GM19035 (cell line): Measurements from ENCODE around the gene HDC.

Experiments used
- ATAC-seq: cut with Tn5 transposase; IDR thresholded peaks from one replicate; pipeline ENCODE4 v1.9.1; 2021; ENCODE audit not compliant: unreplicated experiment

The HDC gene, protein sequence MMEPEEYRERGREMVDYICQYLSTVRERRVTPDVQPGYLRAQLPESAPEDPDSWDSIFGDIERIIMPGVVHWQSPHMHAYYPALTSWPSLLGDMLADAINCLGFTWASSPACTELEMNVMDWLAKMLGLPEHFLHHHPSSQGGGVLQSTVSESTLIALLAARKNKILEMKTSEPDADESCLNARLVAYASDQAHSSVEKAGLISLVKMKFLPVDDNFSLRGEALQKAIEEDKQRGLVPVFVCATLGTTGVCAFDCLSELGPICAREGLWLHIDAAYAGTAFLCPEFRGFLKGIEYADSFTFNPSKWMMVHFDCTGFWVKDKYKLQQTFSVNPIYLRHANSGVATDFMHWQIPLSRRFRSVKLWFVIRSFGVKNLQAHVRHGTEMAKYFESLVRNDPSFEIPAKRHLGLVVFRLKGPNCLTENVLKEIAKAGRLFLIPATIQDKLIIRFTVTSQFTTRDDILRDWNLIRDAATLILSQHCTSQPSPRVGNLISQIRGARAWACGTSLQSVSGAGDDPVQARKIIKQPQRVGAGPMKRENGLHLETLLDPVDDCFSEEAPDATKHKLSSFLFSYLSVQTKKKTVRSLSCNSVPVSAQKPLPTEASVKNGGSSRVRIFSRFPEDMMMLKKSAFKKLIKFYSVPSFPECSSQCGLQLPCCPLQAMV

DNA sequence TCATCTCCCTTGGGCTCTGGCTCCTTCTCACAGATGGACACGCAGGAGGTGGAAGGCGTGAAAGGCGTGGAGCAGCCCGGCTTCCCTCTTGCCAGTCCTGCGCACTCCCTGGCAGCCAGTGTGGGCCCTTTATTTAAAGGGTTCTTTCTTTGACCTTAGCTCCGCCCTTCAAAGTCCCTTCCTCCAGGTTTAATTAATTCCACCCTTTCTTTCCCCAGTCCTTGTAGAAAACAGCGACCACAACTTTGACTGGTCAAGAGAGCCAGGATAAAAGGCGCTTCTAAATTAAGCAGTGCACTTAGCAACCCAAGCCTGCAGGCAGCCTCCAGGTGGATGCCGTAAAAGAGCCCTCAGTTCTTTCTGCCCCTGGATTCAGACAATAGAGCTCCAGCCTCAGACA is at the start of gene HDC:
Gene HDC (minus strand): TSS at position 107 of the 400 bp plus-strand sequence. CDS start 103 bp downstream, at position 4.
- ATAC-seq, result no peak

DNA sequence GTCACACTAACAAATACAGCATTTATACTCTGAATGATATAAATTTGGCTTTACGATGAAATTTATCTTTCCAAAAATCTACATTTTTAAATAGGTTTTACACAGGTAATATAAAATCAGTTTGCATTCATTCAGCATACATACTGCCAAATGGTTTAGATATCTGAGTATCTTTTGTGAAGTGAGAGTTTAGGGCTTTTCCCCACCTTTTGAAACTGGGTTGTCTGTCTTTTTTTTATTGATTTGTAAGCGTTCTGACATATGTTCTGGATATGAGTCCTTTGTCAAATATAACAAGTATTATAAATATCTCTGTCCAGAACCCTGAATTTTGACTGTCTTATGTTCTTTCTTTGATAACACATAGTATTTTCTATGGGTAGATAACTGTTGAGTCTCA is 47.1 kb upstream of the HDC start:
- no peak for ATAC-seq

DNA sequence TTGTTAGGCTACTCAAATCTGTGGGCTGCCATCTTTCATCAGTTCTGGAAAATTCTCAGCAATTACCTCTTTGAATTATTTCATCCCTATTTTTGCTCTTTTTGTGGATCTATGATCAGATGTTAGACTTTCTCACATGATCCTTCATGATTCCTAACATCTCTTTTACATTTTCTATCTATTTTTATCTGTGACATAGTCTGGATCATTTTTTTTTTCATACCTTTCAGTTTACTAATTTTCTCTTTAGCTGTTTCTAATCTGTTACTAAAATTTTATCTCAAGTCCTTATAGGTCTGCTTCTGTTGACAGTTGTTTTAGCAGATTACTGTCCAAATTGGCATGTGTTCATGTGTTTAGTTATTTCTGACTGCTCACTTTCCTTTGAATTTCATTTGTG is 42.3 kb upstream of the HDC start:
- no peak for ATAC-seq

DNA sequence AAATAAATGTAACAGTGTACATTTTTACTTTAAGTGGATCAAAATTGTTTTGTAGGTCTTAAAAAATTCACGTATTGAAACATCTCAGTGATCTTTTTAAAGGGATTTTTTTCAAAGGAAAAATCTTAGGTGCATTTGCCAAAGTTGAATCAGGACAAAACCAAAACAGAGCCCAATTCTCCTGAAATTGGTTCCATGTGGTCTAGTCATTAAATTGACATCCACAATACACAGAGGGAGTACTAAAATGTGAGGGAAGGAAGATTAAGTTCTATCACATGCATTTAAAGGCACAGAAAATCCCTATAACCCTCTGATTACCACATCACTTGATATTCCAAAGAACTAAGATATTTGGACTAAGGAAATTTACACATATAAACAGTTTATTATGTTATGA is 39.3 kb upstream of the HDC start:
- ATAC-seq, result no peak

DNA sequence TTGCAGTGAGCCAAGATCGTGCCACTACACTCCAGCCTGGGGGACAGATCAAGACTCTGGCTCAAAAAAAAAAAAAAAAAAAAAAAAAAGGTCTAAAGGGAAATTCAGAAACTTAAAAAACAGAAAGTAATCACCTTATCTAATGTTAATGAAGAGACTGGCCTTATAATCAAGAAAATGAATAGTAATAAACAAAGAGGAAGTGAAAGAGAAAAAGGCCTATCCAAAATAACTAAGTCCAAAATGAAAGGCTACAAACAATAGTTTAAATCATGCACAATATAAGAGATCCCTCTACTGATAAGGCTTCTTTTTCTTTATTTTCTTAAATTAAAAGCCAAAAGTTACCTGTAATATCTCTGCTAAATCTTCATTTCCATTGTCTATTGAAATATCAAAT is 37.1 kb upstream of the HDC start:
- ATAC-seq, result peak; percentile 59

DNA sequence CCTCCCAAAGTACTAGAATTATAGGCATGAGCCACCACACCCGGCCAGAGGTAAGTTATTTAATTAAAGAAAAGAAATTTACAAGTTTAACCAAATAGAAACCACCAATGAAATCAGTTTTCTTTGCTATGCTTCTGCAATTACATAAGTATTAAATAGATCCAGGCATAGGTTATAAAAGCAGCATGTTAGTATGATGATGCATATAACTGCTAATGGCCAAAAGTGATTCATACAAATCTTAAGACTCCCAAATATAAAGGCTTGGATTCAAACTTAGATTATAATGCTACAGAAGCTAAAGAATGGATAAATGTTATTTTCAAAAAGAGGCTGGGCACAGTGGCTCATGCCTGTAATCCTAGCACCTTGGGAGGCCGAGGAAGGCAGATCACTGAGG is 32.8 kb upstream of the HDC start:
- no peak for ATAC-seq

DNA sequence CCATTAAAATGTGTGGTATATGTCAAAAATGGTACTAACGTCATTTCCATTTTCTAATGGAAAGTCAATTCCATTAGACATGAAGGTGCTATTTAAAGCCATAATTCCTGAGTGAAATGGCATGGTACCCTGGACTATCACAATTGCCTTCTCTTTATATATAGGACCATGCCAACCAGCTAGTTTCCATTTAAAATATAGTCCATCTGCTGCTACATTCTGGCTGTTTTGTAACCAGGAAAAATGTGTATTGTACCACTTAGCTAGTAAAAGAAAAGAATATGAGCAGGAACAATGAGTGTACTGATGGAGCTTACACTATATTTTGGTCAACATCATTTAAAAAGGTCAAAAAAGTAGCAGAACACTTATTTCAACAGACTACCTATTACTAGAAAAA is 30.4 kb upstream of the HDC start:
- ATAC-seq, result no peak

DNA sequence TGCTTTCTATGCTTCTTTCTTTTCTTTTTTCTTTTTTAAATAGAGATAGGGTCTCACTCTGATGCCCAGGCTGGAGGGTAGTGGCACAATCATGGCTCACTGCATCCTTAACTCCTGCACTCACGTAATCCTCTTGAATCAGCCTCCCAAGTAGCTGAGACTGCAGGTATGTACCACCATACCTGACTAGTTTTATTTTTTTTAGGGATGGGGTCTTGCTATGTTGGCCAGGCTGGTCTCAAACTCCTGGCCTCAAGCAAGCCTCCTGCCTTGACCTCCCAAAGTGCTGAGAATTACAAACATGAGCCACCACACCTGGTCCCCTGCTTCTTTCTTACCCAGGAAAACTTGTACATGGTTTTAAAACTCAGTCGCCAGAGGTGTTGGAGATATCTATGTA is 24.2 kb upstream of the HDC start:
- no peak for ATAC-seq

DNA sequence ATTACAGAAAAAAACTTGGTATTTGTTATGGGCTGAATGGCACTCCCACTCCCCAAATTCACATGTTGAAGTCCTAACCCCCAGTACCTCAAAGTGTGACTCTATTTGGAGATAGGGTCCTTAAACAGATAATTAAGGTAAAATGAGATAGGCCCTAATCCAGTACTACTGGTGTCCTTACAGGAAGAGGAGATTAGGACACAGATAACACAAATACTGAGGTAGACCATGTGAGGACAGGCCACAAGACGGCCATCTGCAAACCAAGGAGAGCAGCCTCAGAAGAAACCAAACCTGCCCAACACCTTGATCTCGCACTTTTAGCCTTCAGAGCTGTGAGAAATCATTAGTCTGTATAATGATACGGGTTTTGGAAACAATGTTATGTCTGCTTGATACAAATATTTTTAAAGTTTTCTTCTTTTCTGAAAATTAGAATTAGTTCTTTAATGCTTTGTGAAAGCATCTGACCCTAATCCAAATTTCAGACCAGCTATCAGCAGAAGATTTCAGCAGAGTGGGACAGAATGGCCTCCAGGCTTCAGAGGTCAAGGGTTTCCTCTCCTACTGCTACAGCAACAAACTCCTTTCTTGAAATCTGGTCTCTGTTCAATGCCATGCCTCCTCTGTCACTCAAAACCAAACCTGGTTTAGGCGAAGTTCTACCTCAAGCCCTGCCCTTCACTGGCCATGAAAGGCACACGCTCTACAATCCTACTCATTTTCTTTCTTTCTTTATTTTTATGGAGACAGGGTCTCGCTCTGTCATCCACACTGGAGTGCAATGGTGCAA is 22.0 kb upstream of the HDC start:
- no peak for ATAC-seq

DNA sequence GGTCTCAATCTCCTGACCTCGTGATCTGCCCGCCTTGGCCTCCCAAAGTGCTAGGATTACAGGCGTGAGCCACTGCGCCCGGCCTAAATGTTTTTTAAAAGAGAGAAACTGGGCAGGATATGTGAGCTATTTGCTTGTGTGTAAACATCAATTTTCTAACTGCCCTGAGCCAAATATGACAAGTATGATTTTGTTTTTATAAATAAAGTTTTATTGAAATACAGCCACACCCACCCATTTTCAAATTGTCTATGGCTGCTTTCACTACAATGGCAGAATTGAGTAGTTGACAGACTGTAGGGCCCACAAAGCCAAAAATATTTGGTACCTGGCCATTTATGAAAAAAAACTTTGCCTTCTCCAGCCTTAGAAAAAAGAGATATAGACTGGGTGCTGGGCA is 15.9 kb upstream of the HDC start:
- no peak for ATAC-seq

DNA sequence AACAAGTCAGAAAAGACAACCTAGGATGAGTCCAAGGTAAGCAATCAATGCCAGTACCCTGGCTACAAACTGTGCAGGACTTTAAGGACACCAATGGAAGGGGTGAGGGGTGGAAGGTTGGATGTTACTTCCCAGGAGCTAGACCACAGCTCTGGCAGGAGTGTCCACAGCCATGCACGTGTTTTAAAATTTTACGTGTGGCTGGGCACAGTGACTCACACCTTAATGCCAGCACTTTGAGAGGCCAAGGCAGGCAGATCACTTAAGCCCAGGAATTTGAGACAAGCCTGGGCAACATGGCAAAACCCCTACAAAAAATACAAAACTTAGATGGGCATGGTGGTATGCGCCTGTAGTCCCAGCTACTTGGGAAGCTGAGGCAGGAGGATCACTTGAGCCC is 14.7 kb upstream of the HDC start:
- ATAC-seq, result no peak

DNA sequence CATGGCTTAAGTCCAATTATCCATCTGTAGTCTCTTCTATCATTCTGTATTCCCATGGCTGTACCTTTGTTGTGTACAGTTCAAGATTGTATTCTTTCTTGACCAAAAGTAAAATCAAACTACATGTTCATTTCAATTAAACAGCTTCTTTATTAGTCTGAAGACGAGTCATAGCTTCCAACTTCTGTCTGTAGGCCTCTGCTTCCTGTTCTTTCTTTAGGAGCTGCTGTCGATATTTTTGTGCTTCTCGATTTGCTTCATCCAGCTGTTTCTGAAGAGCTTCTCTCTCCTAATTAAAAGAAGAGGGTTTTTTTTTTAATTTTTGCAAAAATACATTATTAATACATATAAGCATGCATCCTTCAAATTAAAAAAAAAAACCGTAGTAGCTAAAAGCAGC is 13.0 kb upstream of the HDC start:
- no peak for ATAC-seq

DNA sequence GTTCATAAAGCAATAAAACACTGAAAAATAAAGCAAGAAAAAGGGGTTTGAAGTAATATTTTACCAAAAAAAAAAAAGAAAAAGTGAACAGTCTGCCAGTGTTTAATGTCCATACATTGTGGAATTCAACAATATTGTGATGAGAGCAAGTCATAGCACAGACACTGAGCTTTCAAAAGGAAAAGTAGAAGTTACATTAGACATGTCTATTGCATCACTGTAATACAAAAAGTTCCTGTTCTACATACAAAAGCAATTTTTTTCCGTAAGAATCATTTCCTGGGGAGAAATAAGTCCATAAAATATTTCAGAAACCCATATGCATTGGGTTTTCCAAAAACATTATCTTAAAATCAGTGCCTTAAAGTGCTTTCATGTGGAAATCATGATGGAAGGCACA is 11.8 kb upstream of the HDC start:
- ATAC-seq, result no peak

DNA sequence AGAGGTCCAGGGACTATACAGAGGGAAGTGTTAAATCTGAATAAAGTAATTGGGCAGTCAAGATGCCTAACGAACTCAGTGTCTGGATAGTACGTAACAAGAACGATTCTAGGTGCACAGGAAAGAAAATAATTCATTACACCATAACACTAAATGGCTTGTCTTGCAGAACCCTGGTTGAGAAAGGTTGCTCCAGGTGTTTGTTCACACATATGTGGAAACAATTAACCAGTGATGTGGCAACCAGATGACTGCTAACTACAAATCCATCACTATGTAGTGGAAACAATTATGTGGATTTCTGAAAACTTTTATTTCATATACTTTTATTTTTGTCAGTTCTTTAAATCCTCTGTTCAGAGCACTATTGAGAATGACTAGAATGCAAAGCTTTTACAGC is 10.4 kb upstream of the HDC start:
- no peak for ATAC-seq

DNA sequence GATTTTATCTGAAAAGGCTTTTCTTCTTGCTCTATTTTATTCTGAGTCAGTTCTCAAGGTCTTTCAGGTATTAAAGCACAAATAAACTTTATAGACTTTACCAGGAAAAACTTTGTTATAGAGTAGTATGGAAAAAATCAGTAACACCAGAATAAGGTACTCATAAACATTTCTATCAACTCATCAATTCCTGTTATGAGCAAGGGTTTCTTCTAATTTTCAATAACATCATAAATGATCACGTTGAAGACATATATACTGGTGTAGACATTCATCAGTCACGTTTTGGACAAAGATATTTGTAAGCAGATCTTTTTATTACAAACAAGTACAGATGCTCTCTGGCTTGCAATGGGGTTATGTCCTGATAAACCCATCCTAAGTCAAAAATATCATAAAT is 9.6 kb upstream of the HDC start:
- ATAC-seq, result no peak

DNA sequence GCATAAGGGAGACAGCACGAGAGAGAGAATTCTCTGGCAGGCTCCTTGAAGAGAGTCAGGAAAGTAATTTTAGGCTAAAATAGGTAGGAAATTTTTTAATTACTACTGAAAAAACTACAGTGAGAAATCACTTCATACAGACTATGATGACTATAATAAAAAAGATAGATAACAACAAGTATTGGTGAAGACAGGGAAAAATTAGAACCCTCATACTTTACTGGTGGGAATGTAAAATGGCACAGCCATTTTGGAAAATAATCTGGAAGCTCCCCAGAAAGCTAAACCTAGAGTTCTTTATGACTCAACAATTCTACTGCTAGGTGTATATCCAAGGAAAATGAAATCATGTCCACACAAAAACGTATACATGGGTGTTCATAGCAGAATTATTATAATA is 2.1 kb upstream of the HDC start:
- ATAC-seq, result no peak

DNA sequence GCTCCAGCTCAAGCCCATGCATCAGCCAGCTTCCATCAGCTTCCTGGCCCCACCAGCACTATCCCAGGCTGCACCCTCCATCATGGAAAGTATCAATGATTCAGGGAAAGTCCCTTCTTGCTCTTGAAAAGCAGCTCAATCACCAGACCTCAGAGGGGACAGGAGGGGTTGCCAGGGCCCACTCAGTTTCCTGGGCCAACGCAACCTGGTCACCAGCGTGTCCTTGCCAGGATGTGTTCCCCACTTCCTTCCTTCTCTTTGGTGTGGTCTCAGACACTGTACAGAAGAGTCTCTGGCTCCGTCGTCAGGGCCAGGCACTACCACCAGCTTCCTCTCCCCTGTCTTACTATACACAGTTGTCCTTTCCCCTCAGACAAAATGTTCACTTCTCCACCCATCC is 3.0 kb downstream of the HDC start:
- no peak for ATAC-seq

DNA sequence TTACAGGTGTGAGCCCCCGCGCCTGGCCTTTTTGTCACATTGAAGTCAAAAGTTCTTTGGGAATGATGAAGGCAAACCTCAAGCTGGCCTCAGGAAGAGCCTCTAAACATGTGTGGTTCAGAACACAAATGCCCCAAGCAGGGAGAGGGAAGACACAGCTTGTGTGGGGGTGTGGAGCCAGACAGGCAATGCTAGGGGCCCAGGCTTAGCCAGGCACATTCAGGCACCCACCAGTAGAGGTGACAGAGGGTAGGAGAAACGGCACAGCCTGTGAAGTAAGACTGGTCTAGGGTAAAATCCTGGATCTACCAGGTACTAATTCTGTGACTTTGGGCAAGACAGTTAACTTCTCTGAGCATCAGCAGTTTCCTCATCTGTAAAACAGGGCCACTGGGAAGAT is 3.5 kb downstream of the HDC start:
- ATAC-seq, result no peak

DNA sequence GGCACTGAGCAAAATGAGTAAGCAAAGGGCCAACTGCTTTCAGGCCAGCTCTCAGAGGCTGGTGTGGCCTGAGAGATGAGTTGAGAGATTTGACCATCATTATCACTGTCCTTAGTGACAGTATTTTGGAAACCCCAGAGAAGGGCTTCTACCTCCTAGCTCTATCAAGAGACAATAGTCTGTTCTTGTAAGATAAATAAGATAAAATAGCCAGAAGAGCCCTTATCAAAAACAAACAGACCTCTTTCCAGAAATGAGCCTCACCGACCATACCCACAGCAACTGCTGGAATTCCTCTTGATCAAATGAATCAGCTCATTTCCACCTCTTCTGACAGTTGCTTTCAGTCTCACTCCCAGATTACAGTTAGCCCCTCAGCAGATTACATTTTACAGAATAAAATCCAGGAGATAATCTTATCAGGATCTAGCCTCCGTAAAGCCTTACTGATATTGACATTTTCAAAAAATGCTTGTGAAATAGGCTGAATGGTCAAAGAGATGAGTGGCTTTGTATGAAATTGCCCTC is 4.5 kb downstream of the HDC start:
- peak; percentile 56 for ATAC-seq

DNA sequence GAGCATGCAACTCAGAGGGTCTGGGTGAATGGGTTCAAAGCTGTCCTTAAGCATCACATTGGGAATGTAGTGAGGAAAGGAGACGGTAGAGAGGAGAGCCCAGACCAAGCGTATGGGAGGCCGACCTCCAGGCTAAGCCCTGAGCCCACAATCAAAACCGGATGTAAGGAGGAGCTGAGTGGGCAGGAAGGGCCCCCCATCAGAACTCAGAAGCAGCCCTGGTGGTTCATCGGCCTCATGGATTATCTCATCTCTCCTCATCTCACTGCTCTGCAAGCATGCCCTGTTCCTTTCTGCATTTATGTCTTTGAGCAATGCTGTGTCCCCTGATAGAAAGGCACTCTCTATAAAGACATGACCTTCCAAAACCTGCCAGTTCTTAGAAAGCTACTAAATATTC is 6.2 kb downstream of the HDC start:
- ATAC-seq, result no peak

DNA sequence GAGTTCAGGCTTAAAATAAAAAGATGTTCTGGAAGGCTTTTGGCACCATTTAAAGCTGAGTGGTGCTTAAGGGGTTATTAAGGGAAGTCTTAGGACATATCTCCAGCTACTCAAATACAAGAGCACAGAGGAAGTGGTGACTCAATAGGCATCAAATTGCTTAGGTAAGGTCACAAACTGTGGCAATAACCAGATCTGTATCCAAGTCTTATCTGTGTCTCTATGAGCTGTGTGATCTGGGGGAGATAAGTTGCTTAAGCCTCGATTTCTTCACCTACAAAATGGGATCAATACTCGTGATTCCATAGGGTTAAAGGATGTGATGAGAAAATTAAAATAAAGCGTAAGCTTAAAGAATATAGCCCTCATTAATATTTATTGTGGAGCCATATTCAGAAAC is 7.6 kb downstream of the HDC start:
- ATAC-seq, result no peak

DNA sequence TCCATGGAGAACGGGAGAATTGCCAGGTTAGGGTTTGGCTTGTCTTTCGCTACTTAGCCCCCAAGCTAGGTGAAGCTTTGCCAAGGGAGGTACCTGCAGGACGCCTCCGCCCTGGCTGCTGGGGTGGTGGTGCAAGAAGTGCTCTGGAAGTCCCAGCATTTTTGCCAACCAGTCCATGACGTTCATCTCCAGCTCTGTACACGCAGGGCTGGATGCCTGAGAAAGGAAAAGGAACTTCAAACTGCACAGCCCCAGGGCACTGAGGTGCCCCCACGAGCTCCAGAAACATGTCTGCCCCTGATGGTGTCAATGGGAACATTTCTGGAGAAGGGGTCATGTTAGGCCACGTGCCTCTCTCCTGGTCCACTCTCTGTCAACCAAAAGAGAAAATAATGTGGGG is 8.2 kb downstream of the HDC start:
- no peak for ATAC-seq
